Sigmoid colon (tissue), 4 donors: ENCODE results near the gene CYSRT1.

Source experiments
- CTCF ChIP-seq, 4 experiments: fragments of 450-650 bp in 3 of 4; fragments of 200-600 bp in 1 of 4; IDR thresholded peaks; one replicate each; pipeline ENCODE4 v1.5.1; 2016 to 2019; ENCODE audit warnings: antibody characterized with exemption in 4 of 4, mild to moderate bottlenecking in 3 of 4, moderate library complexity in 2 of 4
- EP300 ChIP-seq, 4 donors: sonication (generic); formaldehyde crosslinking; IDR thresholded peaks; one replicate each; pipeline ENCODE4 v1.6.1; 2017; ENCODE audit warnings: antibody characterized with exemption in 4 of 4
- POLR2A ChIP-seq, 2 donors: fragments of 450-650 bp; IDR thresholded peaks; one replicate each; pipeline ENCODE4 v1.6.1; 2016; ENCODE audit warnings: antibody characterized with exemption in 2 of 2, mild to moderate bottlenecking in 2 of 2, moderate library complexity in 2 of 2
- POLR2AphosphoS5 ChIP-seq, 4 donors: sonication (generic); formaldehyde crosslinking; IDR thresholded peaks; one replicate each; pipeline ENCODE4 v1.6.1; 2017; ENCODE audit warnings: antibody characterized with exemption in 4 of 4

- TF ChIP-seq CTCF (IDR thresholded peaks at IDR 0.05): no peak
- TF ChIP-seq EP300 (IDR thresholded peaks at IDR 0.05): no peak
- no peak for TF ChIP-seq POLR2A (IDR thresholded peaks at IDR 0.05)
- no peak for TF ChIP-seq POLR2AphosphoS5 (IDR thresholded peaks at IDR 0.05)
Measured at GRCh38 chr9:137191691-137192447, 33.1 kb upstream of the CYSRT1 start.
